SJSA1 (cell line): Measurements from ENCODE around the gene TIAM2. TPM values are rescaled to one million over a fixed set of nuclear protein-coding genes. Genes with fewer than 3 reads are reported as not detected.

Experiments
- DNase-seq, 2 experiments: peaks; one replicate each; pipeline ENCODE4 v3.0.0-alpha.2; 2015 to 2020; ENCODE audit warnings: low spot score in 2 of 2, low read depth in 1 of 2
- H3K27ac ChIP-seq: fragments of 250-450 bp; sonication (Bioruptor Pico); 2 replicates; pipeline ENCODE4 v1.5.1; 2020; ENCODE audit warnings: mild to moderate bottlenecking, moderate library complexity
- H3K27me3 ChIP-seq: fragments of 250-450 bp; sonication (Bioruptor Pico); replicated peaks from 2 replicates; pipeline ENCODE4 v1.5.1; 2020; ENCODE audit warnings: mild to moderate bottlenecking, moderate library complexity
- H3K36me3 ChIP-seq: fragments of 250-450 bp; sonication (Bioruptor Pico); 2 replicates; pipeline ENCODE4 v1.5.1; 2020; ENCODE audit warnings: mild to moderate bottlenecking
- H3K4me1 ChIP-seq: fragments of 250-450 bp; sonication (Bioruptor Pico); replicated peaks from 2 replicates; pipeline ENCODE4 v1.6.1; 2021; ENCODE audit warnings: mild to moderate bottlenecking
- H3K4me3 ChIP-seq: fragments of 250-450 bp; sonication (Bioruptor Pico); 2 replicates; pipeline ENCODE4 v1.5.1; 2020; ENCODE audit warnings: mild to moderate bottlenecking
- H3K9me3 ChIP-seq: fragments of 250-450 bp; sonication (Bioruptor Pico); replicated peaks from 2 replicates; pipeline ENCODE4 v1.5.1; 2020; ENCODE audit warnings: mild to moderate bottlenecking
- total RNA-seq: library from RNA; depleted of rRNA; stranded (reverse); fragments of >200 nt; shearing (Covaris generic); gene quantifications from 2 replicates; pipeline ENCODE4 v1.2.3, GENCODE V29; 2014

The TIAM2 gene
- total RNA-seq, 1 experiment from 2014 or later = 48.3 TPM

DNA sequence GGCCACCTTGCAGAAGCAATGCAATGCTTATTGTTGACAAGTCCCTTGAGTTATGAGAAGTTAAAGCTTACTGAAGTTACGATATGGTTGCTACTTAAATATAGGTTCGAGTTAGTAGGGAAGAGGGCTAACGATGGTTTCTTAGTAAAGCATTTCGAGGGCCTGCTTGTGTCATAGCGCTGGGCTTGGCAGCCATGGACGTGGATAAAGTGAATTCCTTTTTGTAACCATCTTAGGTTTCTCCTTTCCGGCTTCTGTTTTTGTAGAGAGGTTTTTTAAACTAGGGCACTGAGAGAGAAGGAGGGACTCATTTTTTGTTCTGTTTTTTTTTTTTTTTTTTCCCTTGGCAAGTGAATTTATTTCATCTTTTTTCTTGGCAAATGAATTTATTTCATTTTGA is 27.6 kb downstream of the TIAM2 start:
- H3K4me1 ChIP-seq = peaks cover 24% of the 10 kb centered on the region
- DNase-seq = no peak
- no peaks in the 10 kb centered on the region for H3K9me3 ChIP-seq
- peaks cover 19% of the 10 kb centered on the region for H3K36me3 ChIP-seq
- no peak overlapping the region for H3K27ac ChIP-seq
- H3K27me3 ChIP-seq = no peaks in the 10 kb centered on the region
- no peak overlapping the region for H3K4me3 ChIP-seq

GRCh38 chr6:155023717-155024116 is 28.6 kb downstream of the TIAM2 start:
- H3K9me3 ChIP-seq = no peaks in the 10 kb centered on the region
- no peaks in the 10 kb centered on the region for H3K27me3 ChIP-seq
- H3K27ac ChIP-seq = no peak overlapping the region
- peaks cover 19% of the 10 kb centered on the region for H3K4me1 ChIP-seq
- no peak overlapping the region for H3K4me3 ChIP-seq
- peaks cover 19% of the 10 kb centered on the region for H3K36me3 ChIP-seq
- no peak for DNase-seq

GRCh38 chr6:155024391-155025027 is 29.4 kb downstream of the TIAM2 start:
- DNase-seq = no peak
- no peaks in the 10 kb centered on the region for H3K9me3 ChIP-seq
- H3K27ac ChIP-seq = no peak overlapping the region
- no peak overlapping the region for H3K4me3 ChIP-seq
- H3K27me3 ChIP-seq = no peaks in the 10 kb centered on the region
- peaks cover 19% of the 10 kb centered on the region for H3K36me3 ChIP-seq
- peaks cover 19% of the 10 kb centered on the region for H3K4me1 ChIP-seq

DNA sequence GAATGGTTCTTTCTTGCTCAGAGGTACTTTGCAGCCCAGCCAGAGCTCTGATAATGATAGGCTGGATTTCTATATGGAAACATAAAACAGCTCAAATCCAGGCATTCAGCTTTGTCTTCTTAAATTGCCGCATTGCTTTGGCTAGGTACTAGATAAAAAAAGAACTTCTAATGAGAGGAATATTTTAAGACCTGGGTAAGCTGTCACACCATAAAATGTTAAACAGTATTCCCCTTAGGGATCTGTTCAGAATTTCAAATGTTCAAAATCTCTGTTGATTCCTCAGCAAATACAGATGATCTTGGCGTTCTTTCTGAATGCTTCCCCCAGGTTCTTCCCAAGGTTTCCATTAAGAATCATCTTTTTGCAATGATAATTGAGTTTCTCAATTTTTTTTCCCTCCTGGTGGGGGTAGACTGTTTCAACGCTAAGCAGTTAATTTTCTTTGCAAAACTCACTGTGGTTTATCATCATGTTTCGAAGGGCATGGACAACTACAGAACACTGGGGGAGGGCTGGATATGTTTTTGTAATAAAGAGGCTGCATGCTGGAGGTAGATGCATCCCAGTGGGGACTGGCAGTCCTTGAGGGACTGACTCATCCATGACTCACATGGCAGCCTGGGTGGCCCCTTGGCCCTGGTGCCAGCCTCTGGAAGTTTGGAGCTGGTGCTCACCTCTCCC is 31.0 kb downstream of the TIAM2 start:
- DNase-seq = peak; percentile 91 to 98
- peaks cover 19% of the 10 kb centered on the region for H3K36me3 ChIP-seq
- no peak overlapping the region for H3K4me3 ChIP-seq
- peaks cover 33% of the 10 kb centered on the region for H3K4me1 ChIP-seq
- peak overlapping the region; percentile 24 for H3K27ac ChIP-seq
- no peaks in the 10 kb centered on the region for H3K27me3 ChIP-seq
- H3K9me3 ChIP-seq = no peaks in the 10 kb centered on the region

GRCh38 chr6:155026706-155027045 is 31.6 kb downstream of the TIAM2 start:
- no peaks in the 10 kb centered on the region for H3K9me3 ChIP-seq
- peaks cover 33% of the 10 kb centered on the region for H3K4me1 ChIP-seq
- no peaks in the 10 kb centered on the region for H3K27me3 ChIP-seq
- peaks cover 19% of the 10 kb centered on the region for H3K36me3 ChIP-seq
- peak overlapping the region; percentile 19; the same call in 1 of the 2 replicates for H3K27ac ChIP-seq
- H3K4me3 ChIP-seq = no peak overlapping the region
- DNase-seq = no peak

GRCh38 chr6:155030148-155030720 is 35.1 kb downstream of the TIAM2 start:
- peak in 1 of 2 experiments; percentile 39 for DNase-seq
- no peak overlapping the region for H3K4me3 ChIP-seq
- no peaks in the 10 kb centered on the region for H3K9me3 ChIP-seq
- H3K36me3 ChIP-seq = peaks cover 11% of the 10 kb centered on the region
- H3K27ac ChIP-seq = peak overlapping the region; percentile 40
- peaks cover 32% of the 10 kb centered on the region for H3K4me1 ChIP-seq
- H3K27me3 ChIP-seq = no peaks in the 10 kb centered on the region

GRCh38 chr6:155031091-155031490 is 36.0 kb downstream of the TIAM2 start:
- Histone ChIP-seq H3K9me3 (0 out of 2 replicates have a peak, but pooled peaks cover 3% of the 10 kb centered on the region), H3K27ac (peak overlapping the region; percentile 40; the same call in 1 of the 2 replicates), H3K36me3 (peaks cover 11% of the 10 kb centered on the region), H3K4me3 (no peak overlapping the region), H3K4me1 (peaks cover 23% of the 10 kb centered on the region), H3K27me3 (no peaks in the 10 kb centered on the region)
- DNase-seq = no peak

- Histone ChIP-seq H3K4me3 (no peak overlapping the region), H3K27me3 (no peaks in the 10 kb centered on the region), H3K4me1 (peaks cover 14% of the 10 kb centered on the region), H3K27ac (no peak overlapping the region), H3K9me3 (0 out of 2 replicates have a peak, but pooled peaks cover 3% of the 10 kb centered on the region), H3K36me3 (peaks cover 11% of the 10 kb centered on the region)
- DNase-seq = no peak
Measured at GRCh38 chr6:155033021-155033791, 38.1 kb downstream of the TIAM2 start.

DNA sequence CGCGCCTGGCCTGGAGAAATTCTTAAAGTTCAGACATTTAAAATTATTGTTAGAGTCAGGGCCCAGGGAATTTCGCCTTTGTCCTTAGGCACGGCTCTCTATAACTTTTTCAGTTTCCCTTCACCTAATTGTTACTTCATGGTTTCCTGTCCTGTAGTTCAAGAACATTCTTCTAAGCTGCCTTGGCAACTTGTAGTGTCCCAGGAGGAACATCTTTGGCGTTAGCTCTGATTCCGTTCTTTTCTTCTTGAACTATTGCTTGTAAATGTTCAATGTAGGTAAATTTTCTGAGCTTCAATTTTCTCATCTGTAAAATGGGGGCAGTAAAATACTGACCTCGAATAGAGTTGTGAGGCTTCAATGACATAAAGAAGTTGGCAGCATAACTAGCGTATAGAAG is 41.8 kb downstream of the TIAM2 start:
- H3K9me3 ChIP-seq = 0 out of 2 replicates have a peak, but pooled peaks cover 3% of the 10 kb centered on the region
- no peak overlapping the region for H3K4me3 ChIP-seq
- H3K36me3 ChIP-seq = peaks cover 13% of the 10 kb centered on the region

GRCh38 chr6:155038104-155038503 is 43.0 kb downstream of the TIAM2 start:
- H3K27me3 ChIP-seq = no peaks in the 10 kb centered on the region
- H3K36me3 ChIP-seq = peaks cover 10% of the 10 kb centered on the region
- H3K9me3 ChIP-seq = 0 out of 2 replicates have a peak, but pooled peaks cover 3% of the 10 kb centered on the region
- no peak for DNase-seq
- H3K4me1 ChIP-seq = no peaks in the 10 kb centered on the region
- no peak overlapping the region for H3K4me3 ChIP-seq
- no peak overlapping the region for H3K27ac ChIP-seq

More for the DNA sequence above, 41.8 kb downstream of the TIAM2 start:
- DNase-seq = no peak
- H3K27ac ChIP-seq = no peak overlapping the region
- H3K27me3 ChIP-seq = no peaks in the 10 kb centered on the region
- H3K4me1 ChIP-seq = no peaks in the 10 kb centered on the region

- Histone ChIP-seq H3K4me1 (no peaks in the 10 kb centered on the region), H3K27ac (no peak overlapping the region), H3K9me3 (0 out of 2 replicates have a peak, but pooled peaks cover 3% of the 10 kb centered on the region), H3K36me3 (peaks cover 10% of the 10 kb centered on the region), H3K4me3 (no peak overlapping the region), H3K27me3 (no peaks in the 10 kb centered on the region)
- no peak for DNase-seq
Measured at GRCh38 chr6:155038527-155038926, 43.4 kb downstream of the TIAM2 start.

GRCh38 chr6:155039618-155040017 is 44.5 kb downstream of the TIAM2 start:
- no peak overlapping the region for H3K27ac ChIP-seq

DNA sequence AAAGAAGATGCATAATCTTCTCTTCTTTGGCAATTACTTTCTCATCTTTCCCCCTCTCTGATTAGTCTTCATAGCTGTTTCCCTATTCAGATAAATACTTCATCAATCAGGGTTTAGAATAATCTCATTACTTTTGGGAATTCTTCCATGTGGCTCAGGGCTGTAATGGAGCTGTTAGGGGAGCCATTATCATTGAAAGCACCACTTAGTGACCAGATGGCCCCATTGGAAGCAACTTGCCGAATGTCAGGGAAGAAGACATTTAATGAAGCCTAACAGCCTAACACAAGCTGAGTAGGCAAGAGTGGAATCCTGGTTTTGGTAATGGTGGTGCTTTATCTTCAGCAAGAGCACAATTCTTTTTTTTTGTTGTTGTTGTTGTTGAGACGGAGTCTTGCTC is 45.0 kb downstream of the TIAM2 start:
- Histone ChIP-seq H3K4me1 (no peaks in the 10 kb centered on the region), H3K9me3 (0 out of 2 replicates have a peak, but pooled peaks cover 3% of the 10 kb centered on the region), H3K4me3 (no peak overlapping the region), H3K27ac (no peak overlapping the region), H3K27me3 (no peaks in the 10 kb centered on the region), H3K36me3 (0 out of 2 replicates have a peak, but pooled peaks cover 2% of the 10 kb centered on the region)
- DNase-seq = no peak

More at GRCh38 chr6:155039618-155040017, 44.5 kb downstream of the TIAM2 start:
- 0 out of 2 replicates have a peak, but pooled peaks cover 3% of the 10 kb centered on the region for H3K9me3 ChIP-seq
- no peaks in the 10 kb centered on the region for H3K4me1 ChIP-seq
- H3K36me3 ChIP-seq = peaks cover 4% of the 10 kb centered on the region
- no peak for DNase-seq
- H3K27me3 ChIP-seq = no peaks in the 10 kb centered on the region
- H3K4me3 ChIP-seq = no peak overlapping the region
